GM12878 (cell line): Measurements from ENCODE around the gene LIN54. TPM values are rescaled to one million over a fixed set of nuclear protein-coding genes. Genes with fewer than 3 reads are reported as not detected.

Experiments
- ATAC-seq: fragments of 200-7000 bp; cut with Tn5 transposase; 3 replicates; pipeline ENCODE4 v1.9.1; 2020; ENCODE audit warnings: mild to moderate bottlenecking, moderate library complexity
- Bru-seq: library from RNA; stranded (reverse); fragments of 400-500 nt; gene quantifications from one replicate; lab custom pipeline; 2021; lab: Mats Ljungman, UMichigan
- BruChase-seq, 2 experiments: library from RNA; stranded (reverse); fragments of 400-500 nt; gene quantifications; one replicate each; lab custom pipeline; 2021; lab: Mats Ljungman, UMichigan
- BruUV-seq: library from RNA; stranded (reverse); fragments of 400-500 nt; replicated peaks from 2 replicates; lab custom pipeline; 2021; lab: Mats Ljungman, UMichigan
- CTCF ChIA-PET: fragments of 300-600 bp; sonication (Branson Sonifier 250); formaldehyde crosslinking; extraction: SDS; loops from one replicate; lab custom pipeline; 2021; ENCODE audit warnings: inconsistent platforms; lab: Yijun Ruan, JAX
- POLR2A ChIA-PET: fragments of 350-600 bp; formaldehyde crosslinking; extraction: SDS; loops from one replicate; lab custom pipeline; 2021; ENCODE audit warnings: inconsistent platforms; lab: Charles Lee
- RAD21 ChIA-PET: fragments of 300-600 bp; sonication (Branson Sonifier 250); formaldehyde crosslinking; loops from one replicate; lab custom pipeline; 2023; ENCODE audit warnings: antibody characterized with exemption; ENCODE audit not compliant: unreplicated experiment; lab: Charles Lee
- SMC1A ChIA-PET: fragments of 300-600 bp; sonication (Branson Sonifier 250); formaldehyde crosslinking; loops from one replicate; lab custom pipeline; 2023; ENCODE audit not compliant: unreplicated experiment, uncharacterized antibody; lab: Charles Lee
- DNase-seq: peaks from one replicate; pipeline ENCODE4 v3.0.0-alpha.2; 2011; ENCODE audit warnings: low read depth, low spot score
- FAIRE-seq: peaks from 3 replicates; lab custom pipeline; 2011; peaks lifted over from hg19 to GRCh38; lab: Jason Lieb, UNC
- H2AFZ ChIP-seq: 2 replicates; pipeline ENCODE4 v1.6.0; 2011; ENCODE audit warnings: low read depth, low read length, control low read depth; ENCODE audit not compliant: control insufficient read depth
- H3K27ac ChIP-seq: 2 replicates; pipeline ENCODE4 v1.5.1; 2011; ENCODE audit warnings: control low read depth; ENCODE audit not compliant: control insufficient read depth, insufficient read depth
- H3K27me3 ChIP-seq, 2 experiments: replicated peaks in 1 of 2; 2 replicates each; pipeline versions ENCODE4 v1.6.0 to v1.6.1; 2011; ENCODE audit warnings: low read length in 1 of 2; ENCODE audit not compliant: control insufficient read depth in 2 of 2, insufficient read depth in 2 of 2
- H3K36me3 ChIP-seq, 2 experiments: 2 replicates each; pipeline ENCODE4 v1.5.1; 2011; ENCODE audit warnings: low read length in 1 of 2; ENCODE audit not compliant: control insufficient read depth in 2 of 2, insufficient read depth in 2 of 2
- H3K4me1 ChIP-seq: 2 replicates; pipeline ENCODE4 v1.6.1; 2011; ENCODE audit warnings: mild to moderate bottlenecking, low read length, moderate library complexity, mixed read lengths; ENCODE audit not compliant: control insufficient read depth, insufficient read depth
- H3K4me2 ChIP-seq: 2 replicates; pipeline ENCODE4 v1.6.0; 2011; ENCODE audit warnings: control low read depth; ENCODE audit not compliant: control insufficient read depth, insufficient read depth
- H3K4me3 ChIP-seq: fragments of 200-600 bp; sonication (generic); 2 replicates; pipeline ENCODE4 v1.5.1; 2016
- H3K79me2 ChIP-seq: 2 replicates; pipeline ENCODE4 v1.6.0; 2011; ENCODE audit warnings: low read length; ENCODE audit not compliant: control insufficient read depth, insufficient read depth
- H3K9ac ChIP-seq: 2 replicates; pipeline ENCODE4 v1.8.0; 2011; ENCODE audit warnings: low read length, control low read depth, mixed read lengths; ENCODE audit not compliant: control insufficient read depth, insufficient read depth
- H3K9me3 ChIP-seq: replicated peaks from 3 replicates; pipeline ENCODE4 v1.5.1; 2011; ENCODE audit warnings: mild to moderate bottlenecking, low read length; ENCODE audit not compliant: control insufficient read depth, insufficient read depth
- H4K20me1 ChIP-seq: 2 replicates; pipeline ENCODE4 v1.6.0; 2011; ENCODE audit not compliant: control insufficient read depth, insufficient read depth
- ASH2L ChIP-seq: fragments of 300-600, 200-600 bp; sonication (generic); IDR thresholded peaks from 2 replicates; pipeline ENCODE4 v1.6.1; 2017; ENCODE audit warnings: low read depth, mild to moderate bottlenecking, borderline replicate concordance
- CREB1 ChIP-seq: IDR thresholded peaks from 2 replicates; pipeline ENCODE4 v1.6.1; 2012; ENCODE audit warnings: low read depth, mild to moderate bottlenecking, inconsistent platforms
- CREM ChIP-seq: IDR thresholded peaks from 2 replicates; pipeline ENCODE4 v1.6.1; 2014; ENCODE audit warnings: antibody characterized with exemption, low read depth
- HDGF ChIP-seq: fragments of 450-650 bp; IDR thresholded peaks from 2 replicates; pipeline ENCODE4 v1.6.1; 2016; ENCODE audit warnings: antibody characterized with exemption
- IKZF1 ChIP-seq: fragments of 450-650 bp; conservative IDR thresholded peaks from 2 replicates; pipeline ENCODE4 v1.6.1; 2017; ENCODE audit warnings: antibody characterized with exemption, mild to moderate bottlenecking
- JUNB ChIP-seq: IDR thresholded peaks from 2 replicates; pipeline ENCODE4 v1.6.1; 2016; ENCODE audit warnings: antibody characterized with exemption, mild to moderate bottlenecking
- NBN ChIP-seq: fragments of 450-650 bp; IDR thresholded peaks from 2 replicates; pipeline ENCODE4 v1.6.1; 2016
- NR2C1 ChIP-seq: fragments of 450-650 bp; IDR thresholded peaks from 2 replicates; pipeline ENCODE4 v1.6.1; 2017; ENCODE audit warnings: antibody characterized with exemption, mild to moderate bottlenecking, moderate library complexity
- NR2F1 ChIP-seq: fragments of 450-650 bp; conservative IDR thresholded peaks from 2 replicates; pipeline ENCODE4 v1.6.1; 2017; ENCODE audit warnings: mild to moderate bottlenecking
- PML ChIP-seq: IDR thresholded peaks from 2 replicates; pipeline ENCODE4 v1.6.1; 2012; ENCODE audit warnings: low read length, inconsistent platforms
- POLR2A ChIP-seq: IDR thresholded peaks from 2 replicates; pipeline ENCODE4 v1.6.1; 2011; ENCODE audit warnings: low read depth, mild to moderate bottlenecking, low read length
- RAD51 ChIP-seq: fragments of 450-650 bp; IDR thresholded peaks from 2 replicates; pipeline ENCODE4 v1.6.1; 2016; ENCODE audit warnings: moderate library complexity, mild to moderate bottlenecking, inconsistent platforms
- SIN3A ChIP-seq: IDR thresholded peaks from 2 replicates; pipeline ENCODE4 v1.6.1; 2012; ENCODE audit warnings: low read depth, low read length, improper control_type of control experiment
- TAF1 ChIP-seq: IDR thresholded peaks from 2 replicates; pipeline ENCODE4 v1.6.1; 2011; ENCODE audit warnings: mild to moderate bottlenecking, low read depth, low read length, borderline replicate concordance
- YY1 ChIP-seq: IDR thresholded peaks from 2 replicates; pipeline ENCODE4 v1.6.1; 2011; ENCODE audit warnings: low read depth, mild to moderate bottlenecking, low read length
- WGBS: methylation state at CpG from one replicate; pipeline ENCODE4 v1.1.6; 2016; ENCODE audit warnings: low lambda C conversion rate; ENCODE audit not compliant: insufficient replicate concordance, insufficient coverage; ENCODE audit errors: missing lambda C conversion rate; 5-methylcytosine and 5-hydroxymethylcytosine counted together
- in situ Hi-C: fragments of 300-500 bp; cut with MboI; formaldehyde crosslinking; loops from 9 replicates; pipeline ENCODE4 v1.14.3; 2018; ENCODE audit warnings: mixed read lengths
- intact Hi-C: fragments of 100-400 bp; cut with micrococcal nuclease; formaldehyde crosslinking; loops from one replicate; pipeline ENCODE4 v1.14.2; 2022; ENCODE audit not compliant: unreplicated experiment
- long read RNA-seq, 2 experiments: library from polyadenylated mRNA; unstranded; transcript quantifications; one replicate each; pipeline ENCODE4 v2.0.0, GENCODE V29; 2019 to 2020
- polyA minus RNA-seq, 3 experiments: library from RNA; depleted of rRNA, polyadenylated mRNA; stranded (reverse); fragments of >200 nt; gene quantifications; 2 replicates each; pipeline ENCODE4 v1.2.3, GENCODE V29; 2011
- polyA plus RNA-seq, 11 experiments: library from polyadenylated mRNA; depleted of rRNA in 4 of 11; unstranded in 6 of 11; stranded (reverse) in 5 of 11; fragments of >200 nt; fragmentation: Nextera tagmentation in 4 of 11; fragmentation: Illumina TruSeq in 1 of 11; extraction: Ambion mirVana in 4 of 11; extraction: Trizol in 1 of 11; gene quantifications; 1 replicate in 1 of 11; 2 replicates in 10 of 11; pipeline versions ENCODE4 v1.2.1 to v1.2.3, GENCODE V29; 2011 to 2016; ENCODE audit warnings: inconsistent platforms in 2 of 11, missing spikeins in 2 of 11, low read depth in 1 of 11
- total RNA-seq, 4 experiments: library from RNA; depleted of rRNA in 3 of 4; stranded (reverse); fragments of >200 nt in 3 of 4; fragmentation: Illumina TruSeq in 1 of 4; extraction: Trizol in 1 of 4; gene quantifications; 2 replicates each; pipeline versions ENCODE4 v1.2.1 to v1.2.3, GENCODE V29; 2013 to 2021
- TF ChIP-seq, protein P1 (sequence below): fragments of 450-650 bp; IDR thresholded peaks from 2 replicates; pipeline ENCODE4 v1.6.1; 2017; ENCODE audit warnings: antibody characterized with exemption, mild to moderate bottlenecking, moderate library complexity

Gene LIN54
- total RNA-seq (2013; cell fraction: nucleolus; rRNA removed), result 20.8 and 21.2 TPM in 2 replicates
- total RNA-seq (2014; rRNA removed), result 16.3 and 18.6 TPM in 2 replicates
- total RNA-seq (2014; rRNA removed; fragmentation: Illumina TruSeq; extraction: Trizol), result 17.3 and 19.0 TPM in 2 replicates
- 13.1 and 14.5 TPM in 2 replicates for total RNA-seq (2021)
- 1.7 TPM for polyA plus RNA-seq (2011; ENCODE audit: low read depth)
- 20.4 and 24.2 TPM in 2 replicates for polyA plus RNA-seq (2011; rRNA removed)
- 12.2 and 14.1 TPM in 2 replicates for polyA plus RNA-seq (2011; cell fraction: cytosol; rRNA removed)
- 7.6 and 8.2 TPM in 2 replicates for polyA plus RNA-seq (2011; cell fraction: nucleus; rRNA removed)
- polyA plus RNA-seq (2012), result 3.2 and 5.3 TPM in 2 replicates
- polyA plus RNA-seq (2014; fragmentation: Illumina TruSeq; extraction: Trizol), result 13.9 and 16.1 TPM in 2 replicates
- polyA plus RNA-seq (2014; fragmentation: Nextera tagmentation; extraction: Ambion mirVana), result 1 to 10 TPM; 1.5 to 2.0 TPM
- 7.8 and 8.8 TPM in 2 replicates for polyA plus RNA-seq (2014; rRNA removed)
- 10 to 100 TPM in 1 of 2 experiments, 1 to 10 TPM in 1; 9.6 to 10.5 TPM for polyA plus RNA-seq (2016; fragmentation: Nextera tagmentation; extraction: Ambion mirVana)
- polyA minus RNA-seq (2011; rRNA and poly(A)+ RNA removed), result 49.2 and 64.7 TPM in 2 replicates
- polyA minus RNA-seq (2011; cell fraction: cytosol; rRNA and poly(A)+ RNA removed), result 14.7 and 17.7 TPM in 2 replicates
- 14.6 and 22.1 TPM in 2 replicates for polyA minus RNA-seq (2011; cell fraction: nucleus; rRNA and poly(A)+ RNA removed)
- Bru-seq, nascent RNA, result percentile 70 among the genes with signal in this experiment
- percentile 63 among the genes with signal in this experiment for BruChase-seq, experiment 1, labeled RNA remaining after a 6-hour chase
- BruChase-seq, experiment 2, labeled RNA remaining after a 2-hour chase, result percentile 74 among the genes with signal in this experiment
- long read RNA-seq, experiment 1, partial matches to known transcripts, result 1 of 7 reads
- long read RNA-seq, experiment 1, other reads (novel, unspliced or antisense), result 2 of 7 reads
- long read RNA-seq, experiment 2, full-length matches to known transcripts, result 5 of 13 reads
- long read RNA-seq, experiment 2, partial matches to known transcripts, result 3 of 13 reads
- long read RNA-seq, experiment 2, other reads (novel, unspliced or antisense), result 5 of 13 reads

DNA sequence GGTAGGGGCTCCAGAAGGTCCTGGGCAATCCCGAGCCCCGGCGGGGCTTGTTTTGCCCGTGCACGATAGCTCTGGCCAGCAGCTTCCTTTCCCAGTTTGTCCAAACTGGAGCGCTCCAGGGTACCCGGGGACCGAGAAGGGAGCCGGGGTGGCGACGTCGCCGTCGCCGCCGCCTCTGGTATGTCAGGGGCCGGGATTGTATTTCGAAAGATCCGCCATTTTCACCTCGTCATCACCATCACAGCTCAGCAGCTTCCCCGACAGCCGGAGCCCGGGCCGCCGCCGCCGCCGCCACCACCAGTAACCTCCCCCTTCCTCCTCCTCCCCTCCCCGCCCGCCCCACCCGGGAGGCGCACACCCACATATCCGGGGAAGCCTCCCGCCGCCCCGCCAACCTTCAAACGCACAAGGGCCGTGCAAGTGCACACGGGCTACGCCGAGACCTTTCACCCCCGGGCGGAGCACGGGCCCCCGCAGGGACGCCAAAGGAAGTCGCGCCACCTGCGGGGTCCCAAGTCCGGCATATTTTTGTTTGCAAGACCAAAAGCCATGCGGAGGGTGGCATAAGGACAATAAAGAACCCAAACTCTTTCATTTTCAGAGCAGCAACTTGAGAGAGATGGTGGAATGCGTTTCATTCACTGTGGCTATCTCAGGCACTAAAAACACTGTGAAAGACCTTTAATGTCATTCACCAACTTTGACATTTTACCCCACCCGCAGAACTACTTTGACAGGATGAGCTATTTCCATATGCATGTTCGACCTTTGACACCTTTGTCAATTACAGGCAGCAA lies at the start of gene LIN54:
TSS of gene LIN54 (minus strand) at position 302 of the 797 bp plus-strand sequence. CDS start 25,979 bp downstream, outside the sequence.
- CTCF ChIA-PET, result interaction anchor here (0.6 to 2.0 kb wide), 7 partner anchors 11 to 270 kb away, joined by 3 to 27 read pairs (median 5); partner anchors contain the start of genes COPS4 and THAP9
- Histone ChIP-seq H2AFZ (peak within 1 kb of the TSS; percentile 81), H3K27ac (peak within 1 kb of the TSS; percentile 92), H3K79me2 (peaks cover 62% of the 10 kb centered on the region), H3K4me2 (peak within 1 kb of the TSS; percentile 91), H3K4me1 (no peaks in the 10 kb centered on the region), H3K4me3 (peak within 1 kb of the TSS; percentile 76), H3K9ac (peak within 1 kb of the TSS; percentile 95), H3K36me3 (no peaks in the 10 kb centered on the region), H4K20me1 (no peaks in the 10 kb centered on the region), H3K27me3 (no peaks in the 10 kb centered on the region), H3K9me3 (no peaks in the 10 kb centered on the region)
- SMC1A ChIA-PET, result interaction anchor here (0.6 to 3.9 kb wide), 31 partner anchors 20 to 272 kb away, joined by 3 to 33 read pairs (median 4); partner anchors contain the start of genes COPS4, SCD5, SEC31A and THAP9
- peak; percentile 68 for ATAC-seq
- in situ Hi-C loops (loop anchor here (5.0 kb wide), 1 partner anchor 118 kb away; the partner anchor contains the start of gene SEC31A), intact Hi-C loops (loop anchor here (2.0 to 10.0 kb wide), 3 partner anchors 22 to 576 kb away; partner anchors contain the start of genes ENOPH1 and HNRNPDL)
- BruUV-seq, result no TSS peak
- RAD21 ChIA-PET, result interaction anchor here (0.7 to 6.5 kb wide), 17 partner anchors 19 to 273 kb away, joined by 3 to 68 read pairs (median 5); partner anchors contain the start of genes COPS4, COQ2 and THAP9
- no peak for FAIRE-seq
- DNase-seq, result no peak
- 0% methylated on average over 33 of the region's 54 CpGs for WGBS
- POLR2A ChIA-PET, result interaction anchor here (0.6 to 3.3 kb wide), 16 partner anchors 8 to 571 kb away, joined by 3 to 27 read pairs (median 4); partner anchors contain the start of genes COPS4 and THAP9
- TF ChIP-seq JUNB (no peak), NR2F1 (peak; percentile 88), SIN3A (peak; percentile 94), TAF1 (peak; percentile 67), NBN (0 out of 2 replicates have a peak, but pooled peaks have one; percentile 53), NR2C1 (peak; percentile 67; the same call in 1 of the 2 replicates), PML (no peak), IKZF1 (peak; percentile 61), CREB1 (peak; percentile 85), RAD51 (no peak), ASH2L (0 out of 2 replicates have a peak, but pooled peaks have one; percentile 46), YY1 (peak; percentile 93), HDGF (0 out of 2 replicates have a peak, but pooled peaks have one; percentile 51), POLR2A (peak; percentile 65), CREM (0 out of 2 replicates have a peak, but pooled peaks have one; percentile 45)
- TF ChIP-seq, protein P1, sequence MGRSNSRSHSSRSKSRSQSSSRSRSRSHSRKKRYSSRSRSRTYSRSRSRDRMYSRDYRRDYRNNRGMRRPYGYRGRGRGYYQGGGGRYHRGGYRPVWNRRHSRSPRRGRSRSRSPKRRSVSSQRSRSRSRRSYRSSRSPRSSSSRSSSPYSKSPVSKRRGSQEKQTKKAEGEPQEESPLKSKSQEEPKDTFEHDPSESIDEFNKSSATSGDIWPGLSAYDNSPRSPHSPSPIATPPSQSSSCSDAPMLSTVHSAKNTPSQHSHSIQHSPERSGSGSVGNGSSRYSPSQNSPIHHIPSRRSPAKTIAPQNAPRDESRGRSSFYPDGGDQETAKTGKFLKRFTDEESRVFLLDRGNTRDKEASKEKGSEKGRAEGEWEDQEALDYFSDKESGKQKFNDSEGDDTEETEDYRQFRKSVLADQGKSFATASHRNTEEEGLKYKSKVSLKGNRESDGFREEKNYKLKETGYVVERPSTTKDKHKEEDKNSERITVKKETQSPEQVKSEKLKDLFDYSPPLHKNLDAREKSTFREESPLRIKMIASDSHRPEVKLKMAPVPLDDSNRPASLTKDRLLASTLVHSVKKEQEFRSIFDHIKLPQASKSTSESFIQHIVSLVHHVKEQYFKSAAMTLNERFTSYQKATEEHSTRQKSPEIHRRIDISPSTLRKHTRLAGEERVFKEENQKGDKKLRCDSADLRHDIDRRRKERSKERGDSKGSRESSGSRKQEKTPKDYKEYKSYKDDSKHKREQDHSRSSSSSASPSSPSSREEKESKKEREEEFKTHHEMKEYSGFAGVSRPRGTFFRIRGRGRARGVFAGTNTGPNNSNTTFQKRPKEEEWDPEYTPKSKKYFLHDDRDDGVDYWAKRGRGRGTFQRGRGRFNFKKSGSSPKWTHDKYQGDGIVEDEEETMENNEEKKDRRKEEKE, result no peak
